Ectodermal cell (in vitro differentiated cells): ENCODE measurements around the gene C11orf42.
A peak's percentile ranks its signal among the peaks of the same experiment; 100 is the strongest.
"Not testable (repeated sequence)": the region's sequence is repeated elsewhere in the genome, so short reads cannot be mapped to it uniquely, and the experiment has no call there.

Experiments used
- H3K27ac ChIP-seq: 2 replicates; pipeline ENCODE4 v1.7.0; 2013; ENCODE audit warnings: mild to moderate bottlenecking, low read depth, low read length; ENCODE audit not compliant: insufficient read depth, poor library complexity, severe bottlenecking
- H3K27me3 ChIP-seq: 2 replicates; pipeline ENCODE4 v1.7.0; 2013; ENCODE audit warnings: mild to moderate bottlenecking, low read length; ENCODE audit not compliant: insufficient read depth, control insufficient read depth, poor library complexity, severe bottlenecking
- H3K36me3 ChIP-seq: one replicate; pipeline ENCODE4 v1.7.0; 2013; ENCODE audit warnings: low read length; ENCODE audit not compliant: control insufficient read depth, insufficient read depth
- H3K4me1 ChIP-seq: one replicate; pipeline ENCODE4 v1.7.0; 2013; ENCODE audit warnings: low read length; ENCODE audit not compliant: control insufficient read depth, insufficient read depth
- H3K4me3 ChIP-seq: 2 replicates; pipeline ENCODE4 v1.7.0; 2013; ENCODE audit warnings: low read depth, low read length, control low read depth; ENCODE audit not compliant: insufficient read depth
- H3K9me3 ChIP-seq: 2 replicates; pipeline ENCODE4 v1.7.0; 2013; ENCODE audit warnings: mild to moderate bottlenecking, low read length, moderate library complexity; ENCODE audit not compliant: control insufficient read depth
- WGBS, 2 experiments: methylation state at CpG; one replicate each; pipeline ENCODE4 v1.1.7; 2013; ENCODE audit warnings: missing lambda C conversion rate in 2 of 2; 5-methylcytosine and 5-hydroxymethylcytosine counted together

The C11orf42 gene

GRCh38 chr11:6234387-6235107, 29.2 kb downstream of the C11orf42 start, which contains the start of gene FHIP1B:
TSS of gene FHIP1B (minus strand) at chr11:6234636. CDS start at chr11:6224516, 10,120 bp downstream.
- Histone ChIP-seq H3K4me3 (peak within 1 kb of the TSS; percentile 75), H3K27ac (peak within 1 kb of the TSS; percentile 71)
- 0% methylated on average over 62 of the region's 62 CpGs for WGBS, 2 experiments

DNA sequence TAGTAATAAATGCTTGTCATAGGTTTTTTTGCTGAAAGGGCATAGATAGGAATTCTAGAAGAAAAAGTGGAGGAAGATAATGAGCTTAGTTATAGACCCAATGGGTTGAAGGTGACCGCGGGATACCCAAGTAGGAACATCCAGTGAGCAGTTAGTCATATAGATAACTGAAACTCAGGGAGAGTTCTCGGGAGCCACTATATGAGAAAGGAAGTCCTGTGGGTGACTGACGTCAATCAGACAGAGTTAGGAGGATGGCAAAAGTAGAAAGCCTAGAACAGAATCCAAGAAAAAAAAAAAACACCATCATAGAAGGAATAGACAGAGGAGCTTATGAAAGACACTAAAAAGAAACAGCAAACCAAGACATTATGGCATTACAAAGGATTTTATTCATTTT, 31.9 kb downstream of the C11orf42 start:
- Histone ChIP-seq H3K4me1 (peaks cover 8% of the 10 kb centered on the region), H3K27me3 (no peaks in the 10 kb centered on the region), H3K27ac (no peak overlapping the region), H3K9me3 (no peaks in the 10 kb centered on the region), H3K4me3 (no peak overlapping the region), H3K36me3 (no peaks in the 10 kb centered on the region)
- WGBS, 2 experiments, result 93 to 100% methylated on average over 3 to 4 of the region's 4 CpGs

More at GRCh38 chr11:6234387-6235107, 29.2 kb downstream of the C11orf42 start, which contains the start of gene FHIP1B:
- no peaks in the 10 kb centered on the region for H3K36me3 ChIP-seq
- H3K4me1 ChIP-seq, result peaks cover 8% of the 10 kb centered on the region
- H3K27me3 ChIP-seq, result no peaks in the 10 kb centered on the region
- H3K9me3 ChIP-seq, result no peaks in the 10 kb centered on the region

GRCh38 chr11:6237761-6238302, 32.5 kb downstream of the C11orf42 start:
- Histone ChIP-seq H3K27ac (no peak overlapping the region), H3K4me1 (peaks cover 8% of the 10 kb centered on the region), H3K9me3 (no peaks in the 10 kb centered on the region), H3K4me3 (no peak overlapping the region), H3K36me3 (no peaks in the 10 kb centered on the region), H3K27me3 (no peaks in the 10 kb centered on the region)
- 92% methylated on average over 4 to 5 of the region's 5 CpGs for WGBS, 2 experiments

- WGBS, 2 experiments, result 82 to 86% methylated on average over 1 of the region's 1 CpG
- Histone ChIP-seq H3K4me1 (no peaks in the 10 kb centered on the region), H3K9me3 (no peaks in the 10 kb centered on the region), H3K4me3 (no peak within 1 kb of the TSS), H3K27ac (no peak within 1 kb of the TSS), H3K36me3 (no peaks in the 10 kb centered on the region), H3K27me3 (no peaks in the 10 kb centered on the region)
Observed at GRCh38 chr11:6238902-6239301, 33.5 kb downstream of the C11orf42 start, which contains the start of gene CNGA4. TSS of gene CNGA4 (plus strand) at chr11:6239089. CDS start at chr11:6239207, 118 bp downstream.

DNA sequence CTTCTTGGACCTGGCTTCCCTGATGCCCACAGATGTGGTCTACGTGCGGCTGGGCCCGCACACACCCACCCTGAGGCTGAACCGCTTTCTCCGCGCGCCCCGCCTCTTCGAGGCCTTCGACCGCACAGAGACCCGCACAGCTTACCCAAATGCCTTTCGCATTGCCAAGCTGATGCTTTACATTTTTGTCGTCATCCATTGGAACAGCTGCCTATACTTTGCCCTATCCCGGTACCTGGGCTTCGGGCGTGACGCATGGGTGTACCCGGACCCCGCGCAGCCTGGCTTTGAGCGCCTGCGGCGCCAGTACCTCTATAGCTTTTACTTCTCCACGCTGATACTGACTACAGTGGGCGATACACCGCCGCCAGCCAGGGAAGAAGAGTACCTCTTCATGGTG, 34.8 kb downstream of the C11orf42 start:
- H3K9me3 ChIP-seq, result no peaks in the 10 kb centered on the region
- H3K27ac ChIP-seq, result no peak overlapping the region
- H3K4me1 ChIP-seq, result no peaks in the 10 kb centered on the region
- no peaks in the 10 kb centered on the region for H3K27me3 ChIP-seq
- H3K36me3 ChIP-seq, result no peaks in the 10 kb centered on the region
- no peak overlapping the region for H3K4me3 ChIP-seq
- 95 to 97% methylated on average over 28 of the region's 28 CpGs for WGBS, 2 experiments

DNA sequence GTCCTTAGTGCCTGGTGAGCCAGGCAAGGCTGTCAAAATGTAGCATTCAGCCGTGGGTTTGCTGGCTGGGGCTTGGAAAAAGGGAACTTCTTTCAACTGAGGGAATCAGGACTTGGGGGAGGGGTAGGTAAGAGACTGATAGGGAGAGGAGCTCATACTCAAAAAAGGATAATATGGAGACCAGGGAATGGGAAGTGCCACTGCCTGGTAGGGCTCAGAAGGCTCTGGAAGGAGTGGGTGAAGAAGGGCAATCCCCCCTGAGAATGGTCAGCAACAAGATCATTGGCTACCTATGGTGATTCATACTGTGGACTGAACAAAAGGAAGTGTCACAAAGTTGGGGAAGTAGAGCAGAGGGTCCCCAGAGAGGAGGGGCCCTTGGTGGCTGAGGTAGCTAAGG, 35.4 kb downstream of the C11orf42 start:
- no peaks in the 10 kb centered on the region for H3K4me1 ChIP-seq
- no peaks in the 10 kb centered on the region for H3K36me3 ChIP-seq
- no peaks in the 10 kb centered on the region for H3K27me3 ChIP-seq
- H3K9me3 ChIP-seq, result no peaks in the 10 kb centered on the region
- WGBS, 2 experiments, result 86 to 93% methylated on average over 1 of the region's 1 CpG
- no peak overlapping the region for H3K4me3 ChIP-seq
- H3K27ac ChIP-seq, result no peak overlapping the region

GRCh38 chr11:6241316-6241715, 36.0 kb downstream of the C11orf42 start:
- no peaks in the 10 kb centered on the region for H3K27me3 ChIP-seq
- H3K9me3 ChIP-seq, result no peaks in the 10 kb centered on the region
- H3K27ac ChIP-seq, result no peak overlapping the region
- H3K4me3 ChIP-seq, result no peak overlapping the region
- H3K4me1 ChIP-seq, result no peaks in the 10 kb centered on the region
- 95 to 96% methylated on average over 7 of the region's 7 CpGs for WGBS, 2 experiments
- no peaks in the 10 kb centered on the region for H3K36me3 ChIP-seq

DNA sequence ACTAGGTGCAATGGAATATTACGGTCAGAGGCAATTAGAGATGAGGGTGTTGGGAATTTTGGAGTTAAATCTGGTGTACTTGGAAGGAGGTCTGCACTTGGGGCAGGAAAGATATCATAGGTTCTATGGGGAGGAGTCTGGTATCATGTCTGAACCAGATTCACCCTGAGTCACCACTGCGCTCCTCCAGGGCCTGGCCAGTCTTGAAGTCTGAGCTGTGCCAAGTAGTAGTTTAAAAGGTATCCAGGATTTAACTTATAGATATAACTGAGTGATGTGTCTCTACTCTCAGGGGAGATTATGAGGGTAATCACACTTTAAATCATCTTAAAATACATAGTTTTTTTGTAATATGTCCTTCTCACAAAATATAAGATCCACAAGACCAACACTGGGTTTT, 40.2 kb downstream of the C11orf42 start:
- 93 to 100% methylated on average over 2 of the region's 2 CpGs for WGBS, 2 experiments
- Histone ChIP-seq H3K36me3 (no peaks in the 10 kb centered on the region), H3K4me1 (no peaks in the 10 kb centered on the region), H3K9me3 (no peaks in the 10 kb centered on the region), H3K4me3 (no peak overlapping the region), H3K27me3 (no peaks in the 10 kb centered on the region), H3K27ac (no peak overlapping the region)

GRCh38 chr11:6248248-6248647, 42.9 kb downstream of the C11orf42 start:
- Histone ChIP-seq H3K9me3 (no peaks in the 10 kb centered on the region), H3K4me1 (peaks cover 7% of the 10 kb centered on the region), H3K27me3 (no peaks in the 10 kb centered on the region), H3K27ac (no peak overlapping the region), H3K4me3 (no peak overlapping the region), H3K36me3 (no peaks in the 10 kb centered on the region)
- WGBS, 2 experiments, result 83 to 92% methylated on average over 1 of the region's 1 CpG

- 96 to 97% methylated on average over 3 of the region's 3 CpGs for WGBS, 2 experiments
- not testable (repeated sequence) for H3K27ac ChIP-seq, H3K27me3 ChIP-seq
Observed at GRCh38 chr11:6248897-6249296, 43.5 kb downstream of the C11orf42 start.

More at GRCh38 chr11:6248897-6249296, 43.5 kb downstream of the C11orf42 start:
- H3K4me1 ChIP-seq, H3K9me3 ChIP-seq, H3K36me3 ChIP-seq, H3K4me3 ChIP-seq: not testable (repeated sequence)
